Measurements from ENCODE around the gene GNGT2.

The GNGT2 gene

DNA sequence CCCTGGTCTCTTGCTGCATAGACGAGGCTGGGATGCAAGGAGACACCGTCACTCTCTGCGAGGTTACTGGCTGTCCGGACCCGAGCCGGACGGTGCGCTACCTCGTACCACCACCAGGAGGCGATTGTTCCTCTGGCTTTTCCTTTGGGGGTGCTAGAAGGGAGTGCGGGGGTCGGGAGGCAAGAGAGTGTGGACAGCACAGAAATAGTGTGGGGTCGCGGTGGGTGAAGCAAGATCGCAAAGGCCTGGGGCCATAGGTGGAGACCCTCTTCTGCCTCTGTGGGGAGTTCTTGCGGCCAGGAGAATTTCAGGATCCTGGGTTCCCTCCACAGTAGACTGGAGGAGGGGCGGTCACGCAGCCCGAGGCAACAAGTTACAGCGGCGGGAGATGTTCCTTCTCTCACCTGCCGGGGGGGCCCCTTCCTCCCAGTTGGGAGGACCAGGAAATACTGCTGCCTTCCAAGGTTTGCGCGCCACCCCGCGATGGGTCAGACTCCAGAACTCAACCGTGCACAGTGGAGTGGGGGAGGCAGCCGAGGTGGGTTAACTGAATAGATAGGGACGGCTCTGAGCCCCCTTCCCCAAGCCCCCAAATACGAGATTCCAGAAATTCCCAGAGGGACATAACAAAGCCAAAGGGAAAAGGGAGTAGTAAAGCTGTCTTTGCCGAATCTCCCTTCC is 13.3 kb upstream of the GNGT2 start:
- TF ChIP-seq, protein P1, sequence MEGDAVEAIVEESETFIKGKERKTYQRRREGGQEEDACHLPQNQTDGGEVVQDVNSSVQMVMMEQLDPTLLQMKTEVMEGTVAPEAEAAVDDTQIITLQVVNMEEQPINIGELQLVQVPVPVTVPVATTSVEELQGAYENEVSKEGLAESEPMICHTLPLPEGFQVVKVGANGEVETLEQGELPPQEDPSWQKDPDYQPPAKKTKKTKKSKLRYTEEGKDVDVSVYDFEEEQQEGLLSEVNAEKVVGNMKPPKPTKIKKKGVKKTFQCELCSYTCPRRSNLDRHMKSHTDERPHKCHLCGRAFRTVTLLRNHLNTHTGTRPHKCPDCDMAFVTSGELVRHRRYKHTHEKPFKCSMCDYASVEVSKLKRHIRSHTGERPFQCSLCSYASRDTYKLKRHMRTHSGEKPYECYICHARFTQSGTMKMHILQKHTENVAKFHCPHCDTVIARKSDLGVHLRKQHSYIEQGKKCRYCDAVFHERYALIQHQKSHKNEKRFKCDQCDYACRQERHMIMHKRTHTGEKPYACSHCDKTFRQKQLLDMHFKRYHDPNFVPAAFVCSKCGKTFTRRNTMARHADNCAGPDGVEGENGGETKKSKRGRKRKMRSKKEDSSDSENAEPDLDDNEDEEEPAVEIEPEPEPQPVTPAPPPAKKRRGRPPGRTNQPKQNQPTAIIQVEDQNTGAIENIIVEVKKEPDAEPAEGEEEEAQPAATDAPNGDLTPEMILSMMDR (IDR thresholded peaks at IDR 0.05; ENCODE audit: insufficient read depth, low read length, poor library complexity, severe bottlenecking), result peak; percentile 86
- H3K4me3 ChIP-seq (replicated peaks; ENCODE audit: low read depth, low read length), result peak overlapping the region; percentile 2; the same call in 1 of the 2 replicates
- peaks cover 18% of the 10 kb centered on the region for H3K36me3 ChIP-seq (ENCODE audit: control insufficient read depth, insufficient read depth, low read length)
- DNase-seq (ENCODE audit: extremely low read depth, insufficient read length), result no peak
- no peaks in the 10 kb centered on the region for H3K27me3 ChIP-seq (replicated peaks; ENCODE audit: control insufficient read depth, insufficient read depth, low read length)

DNA sequence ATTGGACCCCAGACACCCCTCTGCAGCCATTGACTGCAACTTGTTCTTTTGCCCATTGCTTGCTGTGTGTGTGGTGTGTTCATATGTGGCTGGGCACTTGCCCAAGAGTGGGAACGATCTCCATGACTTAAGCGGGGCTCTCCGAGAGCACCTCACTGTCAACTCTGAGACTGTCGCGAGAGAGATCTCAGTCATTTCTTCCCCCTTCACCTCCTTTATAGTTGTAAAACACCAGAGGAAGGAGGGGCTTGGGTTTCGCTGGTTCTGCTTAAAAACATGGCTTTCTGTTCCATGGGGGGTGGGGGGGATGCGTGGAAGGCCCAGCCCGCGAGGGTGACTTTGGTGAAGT is 12.8 kb upstream of the GNGT2 start:
- H3K27me3 ChIP-seq (replicated peaks; ENCODE audit: control insufficient read depth, insufficient read depth, low read length), result no peaks in the 10 kb centered on the region
- no peak for DNase-seq (ENCODE audit: extremely low read depth, insufficient read length)
- H3K4me3 ChIP-seq (replicated peaks; ENCODE audit: low read depth, low read length), result no peak overlapping the region
- H3K36me3 ChIP-seq (ENCODE audit: control insufficient read depth, insufficient read depth, low read length), result peaks cover 18% of the 10 kb centered on the region
- TF ChIP-seq, protein P1 (IDR thresholded peaks at IDR 0.05; ENCODE audit: insufficient read depth, low read length, poor library complexity, severe bottlenecking), result no peak

DNA sequence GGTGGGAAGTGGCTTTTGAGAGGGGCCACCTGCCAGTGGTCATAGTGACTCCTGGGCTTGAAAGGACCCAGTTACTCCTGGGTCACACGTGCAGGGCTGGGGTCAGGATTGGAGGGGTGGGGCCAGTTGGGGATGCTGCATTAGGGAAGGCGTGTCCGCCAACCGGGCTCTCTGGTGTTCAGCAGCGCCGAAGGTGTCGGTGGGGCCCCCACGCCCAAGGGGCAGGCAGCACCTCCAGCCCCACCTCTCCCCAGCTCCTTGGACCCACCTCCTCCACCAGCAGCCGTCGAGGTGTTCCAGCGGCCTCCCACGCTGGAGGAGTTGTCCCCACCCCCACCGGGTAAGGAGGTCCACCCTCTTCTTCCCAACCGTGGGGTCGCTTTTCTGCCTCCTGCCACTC is 9.6 kb upstream of the GNGT2 start:
- TF ChIP-seq, protein P1 (IDR thresholded peaks at IDR 0.05; ENCODE audit: insufficient read depth, low read length, poor library complexity, severe bottlenecking), result no peak
- peaks cover 32% of the 10 kb centered on the region for H3K36me3 ChIP-seq (ENCODE audit: control insufficient read depth, insufficient read depth, low read length)
- H3K4me3 ChIP-seq (replicated peaks; ENCODE audit: low read depth, low read length), result no peak overlapping the region
- H3K27me3 ChIP-seq (replicated peaks; ENCODE audit: control insufficient read depth, insufficient read depth, low read length), result no peaks in the 10 kb centered on the region
- DNase-seq (ENCODE audit: extremely low read depth, insufficient read length), result no peak

DNA sequence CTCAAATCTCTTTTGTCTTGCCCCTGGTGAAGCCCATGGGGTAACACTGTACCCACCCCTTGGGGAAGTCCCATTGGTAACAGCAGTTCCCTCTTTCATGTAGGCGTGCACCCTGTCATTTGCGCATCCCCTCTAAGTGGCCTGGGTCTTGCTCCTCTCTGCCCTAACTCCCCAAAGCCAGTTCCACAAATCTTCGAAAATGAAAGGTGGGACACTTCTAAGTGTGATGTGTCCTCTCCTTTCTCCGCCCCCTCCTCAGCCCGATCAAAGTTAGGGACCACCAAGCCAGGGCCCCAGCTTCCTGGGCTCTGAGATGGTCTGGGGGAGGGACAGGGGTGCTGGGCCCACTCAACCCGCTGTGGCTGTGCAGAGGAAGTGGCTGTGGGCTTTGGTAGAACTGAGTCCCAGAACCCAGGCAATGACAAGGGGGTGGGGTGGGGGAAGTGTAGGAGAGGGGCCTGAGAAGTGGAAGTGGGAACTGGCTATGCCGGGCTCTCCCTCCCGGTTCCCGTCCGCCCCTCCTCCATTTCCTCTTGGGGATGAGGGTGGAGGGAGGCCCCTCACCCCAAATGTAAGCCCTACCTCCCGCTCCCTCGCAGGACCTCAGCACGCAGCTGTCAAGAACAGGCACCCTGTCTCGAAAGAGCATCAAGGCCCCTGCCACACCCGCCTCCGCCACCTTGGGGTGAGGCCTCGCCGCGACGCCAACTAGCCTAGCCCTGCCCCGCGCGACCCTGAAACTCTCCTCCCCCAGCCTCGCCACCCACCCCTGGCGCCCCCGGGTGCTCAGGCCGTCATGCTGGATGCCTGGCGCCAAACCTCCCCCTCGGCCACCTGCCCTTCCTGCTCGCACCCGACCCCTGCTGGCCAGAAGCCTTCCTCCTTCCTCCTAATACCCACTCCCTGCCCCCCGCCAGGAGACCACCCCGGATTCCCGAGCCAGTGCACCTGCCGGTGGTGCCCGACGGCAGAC is 8.9 kb upstream of the GNGT2 start:
- H3K4me3 ChIP-seq (replicated peaks; ENCODE audit: low read depth, low read length), result peak overlapping the region; percentile 9; the same call in 1 of the 2 replicates
- TF ChIP-seq, protein P1 (IDR thresholded peaks at IDR 0.05; ENCODE audit: insufficient read depth, low read length, poor library complexity, severe bottlenecking), result peak; percentile 66
- DNase-seq (ENCODE audit: extremely low read depth, insufficient read length), result peak; percentile 77
- H3K27me3 ChIP-seq (replicated peaks; ENCODE audit: control insufficient read depth, insufficient read depth, low read length), result no peaks in the 10 kb centered on the region
- peaks cover 32% of the 10 kb centered on the region for H3K36me3 ChIP-seq (ENCODE audit: control insufficient read depth, insufficient read depth, low read length)

DNA sequence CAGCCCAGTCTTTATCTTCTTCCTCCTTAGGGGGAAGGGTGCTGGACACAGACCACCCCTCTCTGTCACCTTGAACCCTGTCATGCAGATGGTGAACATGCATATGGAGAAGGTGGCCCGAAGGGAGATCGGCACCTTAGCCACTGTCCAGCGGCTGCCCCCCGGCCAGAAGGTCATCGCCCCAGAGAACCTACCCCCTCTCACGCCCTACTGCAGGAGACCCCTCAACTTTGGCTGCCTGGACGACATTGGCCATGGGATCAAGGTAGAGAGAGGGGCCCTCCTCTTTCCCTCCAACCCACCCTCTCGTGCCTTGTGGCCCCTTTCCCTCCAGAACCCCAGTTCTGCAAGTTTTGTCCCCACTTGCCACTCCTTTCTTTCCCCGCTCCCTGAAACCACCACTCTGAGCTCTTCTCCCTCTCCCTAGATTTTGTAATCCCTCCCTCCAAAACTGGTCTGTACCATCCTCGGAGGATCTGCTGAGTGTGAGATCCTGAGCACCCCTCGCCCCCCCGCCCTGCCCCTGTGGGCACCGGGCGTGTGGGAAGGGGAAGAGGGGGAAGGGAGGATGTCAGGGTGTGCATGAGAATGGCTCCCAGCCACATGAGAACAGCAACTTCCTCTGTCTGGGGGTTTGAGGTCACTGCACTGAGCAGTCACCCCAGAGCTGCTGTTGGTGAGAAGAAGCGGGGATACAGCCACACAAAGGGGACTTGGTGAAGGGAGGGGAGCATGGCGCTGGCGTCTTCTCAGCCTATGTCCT is 7.5 kb upstream of the GNGT2 start:
- Histone ChIP-seq H3K4me3 (replicated peaks; ENCODE audit: low read depth, low read length) (no peak overlapping the region), H3K36me3 (ENCODE audit: control insufficient read depth, insufficient read depth, low read length) (peaks cover 27% of the 10 kb centered on the region), H3K27me3 (replicated peaks; ENCODE audit: control insufficient read depth, insufficient read depth, low read length) (no peaks in the 10 kb centered on the region)
- TF ChIP-seq, protein P1 (IDR thresholded peaks at IDR 0.05; ENCODE audit: insufficient read depth, low read length, poor library complexity, severe bottlenecking), result no peak
- DNase-seq (ENCODE audit: extremely low read depth, insufficient read length), result peak; percentile 76

Measured in GM06990 (cell line).